Measurements from ENCODE around the gene SEC22C. TPM values are rescaled to one million over a fixed set of nuclear protein-coding genes. Genes with fewer than 3 reads are reported as not detected.

SEC22C gene
- total and polyA plus RNA-seq, 2 experiments from 2014 or later = 21.9 to 48.3 TPM

DNA sequence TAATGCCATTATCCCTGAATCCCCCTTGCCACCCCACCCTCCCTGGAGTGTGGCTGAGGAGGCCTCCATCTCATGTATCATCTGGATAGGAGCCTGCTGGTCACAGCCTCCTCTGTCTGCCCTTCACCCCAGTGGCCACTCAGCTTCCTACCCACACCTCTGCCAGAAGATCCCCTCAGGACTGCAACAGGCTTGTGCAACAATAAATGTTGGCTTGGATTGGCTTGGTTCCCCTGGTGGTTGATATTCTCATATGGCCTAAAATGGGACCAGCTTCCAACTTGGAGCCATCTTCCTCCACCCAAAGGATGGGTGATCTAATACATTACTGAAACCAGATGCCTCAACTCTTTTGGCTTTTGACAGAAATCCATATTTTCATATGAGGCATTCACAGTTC is 44.4 kb downstream of the SEC22C start:
- no peak overlapping the region for H3K4me3 ChIP-seq
- TF ChIP-seq ETS1 (IDR thresholded peaks at IDR 0.05) (no peak), ZNF462 (CRISPR knock-in tag; IDR thresholded peaks at IDR 0.05) (no peak), STAT1 (IDR thresholded peaks at IDR 0.05; ENCODE audit: unreplicated experiment) (no peak), ZNF114 (CRISPR knock-in tag; IDR thresholded peaks at IDR 0.05) (no peak), EZH2phosphoT487 (IDR thresholded peaks at IDR 0.05; ENCODE audit: unreplicated experiment) (no peak), NANOG (IDR thresholded peaks at IDR 0.05; ENCODE audit: borderline replicate concordance) (no peak), JUNB (IDR thresholded peaks at IDR 0.05; ENCODE audit: unreplicated experiment) (no peak), CTCF (conservative IDR thresholded peaks at IDR 0.05; ENCODE audit: low read depth in 2 of 2) (no peak), POLR2AphosphoS5 (IDR thresholded peaks at IDR 0.05; ENCODE audit: low read depth) (no peak), CREB1 (CRISPR knock-in tag; IDR thresholded peaks at IDR 0.05; ENCODE audit: low read depth) (no peak), ZNF331 (CRISPR knock-in tag; IDR thresholded peaks at IDR 0.05; ENCODE audit: low read depth) (no peak), EZH2 (IDR thresholded peaks at IDR 0.05; ENCODE audit: low read depth, unreplicated experiment) (no peak)
- TF ChIP-seq, protein P1, sequence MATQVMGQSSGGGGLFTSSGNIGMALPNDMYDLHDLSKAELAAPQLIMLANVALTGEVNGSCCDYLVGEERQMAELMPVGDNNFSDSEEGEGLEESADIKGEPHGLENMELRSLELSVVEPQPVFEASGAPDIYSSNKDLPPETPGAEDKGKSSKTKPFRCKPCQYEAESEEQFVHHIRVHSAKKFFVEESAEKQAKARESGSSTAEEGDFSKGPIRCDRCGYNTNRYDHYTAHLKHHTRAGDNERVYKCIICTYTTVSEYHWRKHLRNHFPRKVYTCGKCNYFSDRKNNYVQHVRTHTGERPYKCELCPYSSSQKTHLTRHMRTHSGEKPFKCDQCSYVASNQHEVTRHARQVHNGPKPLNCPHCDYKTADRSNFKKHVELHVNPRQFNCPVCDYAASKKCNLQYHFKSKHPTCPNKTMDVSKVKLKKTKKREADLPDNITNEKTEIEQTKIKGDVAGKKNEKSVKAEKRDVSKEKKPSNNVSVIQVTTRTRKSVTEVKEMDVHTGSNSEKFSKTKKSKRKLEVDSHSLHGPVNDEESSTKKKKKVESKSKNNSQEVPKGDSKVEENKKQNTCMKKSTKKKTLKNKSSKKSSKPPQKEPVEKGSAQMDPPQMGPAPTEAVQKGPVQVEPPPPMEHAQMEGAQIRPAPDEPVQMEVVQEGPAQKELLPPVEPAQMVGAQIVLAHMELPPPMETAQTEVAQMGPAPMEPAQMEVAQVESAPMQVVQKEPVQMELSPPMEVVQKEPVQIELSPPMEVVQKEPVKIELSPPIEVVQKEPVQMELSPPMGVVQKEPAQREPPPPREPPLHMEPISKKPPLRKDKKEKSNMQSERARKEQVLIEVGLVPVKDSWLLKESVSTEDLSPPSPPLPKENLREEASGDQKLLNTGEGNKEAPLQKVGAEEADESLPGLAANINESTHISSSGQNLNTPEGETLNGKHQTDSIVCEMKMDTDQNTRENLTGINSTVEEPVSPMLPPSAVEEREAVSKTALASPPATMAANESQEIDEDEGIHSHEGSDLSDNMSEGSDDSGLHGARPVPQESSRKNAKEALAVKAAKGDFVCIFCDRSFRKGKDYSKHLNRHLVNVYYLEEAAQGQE (IDR thresholded peaks at IDR 0.05; ENCODE audit: unreplicated experiment) = no peak

More for the DNA sequence above, 44.4 kb downstream of the SEC22C start:
- Histone ChIP-seq H3K27ac (ENCODE audit: low read depth) (no peak overlapping the region), H2AFZ (no peak overlapping the region), H3K36me3 (ENCODE audit: insufficient read depth) (no peaks in the 10 kb centered on the region), H3K79me2 (replicated peaks; ENCODE audit: insufficient read depth) (no peaks in the 10 kb centered on the region), H3K4me2 (no peak overlapping the region), H3K4me1 (ENCODE audit: insufficient read depth) (peaks cover 5% of the 10 kb centered on the region; the same call in 1 of the 2 replicates), H3F3A (replicated peaks; ENCODE audit: low read depth) (no peaks in the 10 kb centered on the region), H4K20me1 (replicated peaks; ENCODE audit: insufficient read depth) (no peaks in the 10 kb centered on the region), H3K27me3 (ENCODE audit: insufficient read depth) (no peaks in the 10 kb centered on the region), H3K9me2 (ENCODE audit: insufficient read depth) (no peaks in the 10 kb centered on the region)
- no peak overlapping the region for H3K27ac Mint-ChIP-seq
- 0 out of 3 replicates have a peak, but pooled peaks cover 2% of the 10 kb centered on the region for H3K36me3 Mint-ChIP-seq (ENCODE audit: low read depth)
- H3K27me3 Mint-ChIP-seq (ENCODE audit: insufficient read depth, low read depth, poor library complexity) = peaks cover 17% of the 10 kb centered on the region
- ATAC-seq = no peak
- no peak overlapping the region for H3K4me3 Mint-ChIP-seq
- no peaks in the 10 kb centered on the region for H3K9me3 Mint-ChIP-seq
- H3K4me1 Mint-ChIP-seq = peaks cover 26% of the 10 kb centered on the region
- DNase-seq (ENCODE audit: low spot score) = no peak

Measured in GM23338 (cell line).